ENCODE results near the gene NAALADL2.
A peak's percentile ranks its signal among the peaks of the same experiment; 100 is the strongest.
"Not testable (repeated sequence)": the region's sequence is repeated elsewhere in the genome, so short reads cannot be mapped to it uniquely, and the experiment has no call there.

NAALADL2 gene

DNA sequence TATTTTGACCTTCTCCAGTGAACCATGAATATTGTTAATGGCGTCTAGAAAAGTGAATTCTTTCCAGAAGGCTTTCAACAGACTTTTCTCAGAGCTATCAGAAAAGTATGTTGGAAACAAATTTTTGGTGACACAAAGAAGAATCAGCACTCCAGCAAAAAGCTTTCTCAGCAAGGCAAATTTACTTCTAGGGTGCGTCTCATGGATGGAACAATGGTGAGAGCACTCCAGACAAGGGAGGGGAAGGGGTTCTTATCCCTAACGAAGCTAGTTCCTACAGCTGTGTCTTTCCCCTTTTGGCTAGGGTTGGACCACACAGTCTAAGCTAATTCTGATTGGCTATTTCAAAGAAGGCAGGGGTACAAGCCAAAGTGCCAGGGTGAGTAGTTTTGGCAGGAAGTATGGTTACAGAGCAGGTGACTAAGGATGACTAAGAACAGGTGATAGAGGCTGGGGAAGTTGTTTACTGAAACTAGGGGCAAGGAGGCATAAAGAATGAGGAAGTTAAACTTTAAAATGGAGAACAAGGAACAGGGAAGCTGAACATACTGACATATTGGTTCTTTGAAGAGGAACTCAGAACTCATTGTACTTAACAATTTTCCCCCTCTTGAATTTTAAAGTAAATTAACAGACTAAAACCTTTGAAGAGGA, 959.8 kb downstream of the NAALADL2 start:
- Histone ChIP-seq H3K36me3 (replicated peaks; ENCODE audit: low read depth, low read length) (peaks cover 51% of the 10 kb centered on the region), H3K4me2 (ENCODE audit: low read length) (no peak overlapping the region), H3K79me2 (ENCODE audit: low read length) (no peaks in the 10 kb centered on the region), H2AFZ (ENCODE audit: low read depth, low read length) (no peak overlapping the region), H4K20me1 (ENCODE audit: insufficient read depth, low read length) (no peaks in the 10 kb centered on the region), H3K9me3 (ENCODE audit: insufficient read depth, low read length) (peaks cover 62% of the 10 kb centered on the region), H3K4me3 (ENCODE audit: low read length) (no peak overlapping the region), H3K4me1 (ENCODE audit: low read length) (peaks cover 12% of the 10 kb centered on the region), H3K27ac (ENCODE audit: low read length) (peak overlapping the region; percentile 91), H3K9ac (ENCODE audit: low read length) (no peak overlapping the region; the same call in 1 of the 2 replicates), H3K27me3 (ENCODE audit: low read depth, low read length) (no peaks in the 10 kb centered on the region)
- TF ChIP-seq, protein P1, sequence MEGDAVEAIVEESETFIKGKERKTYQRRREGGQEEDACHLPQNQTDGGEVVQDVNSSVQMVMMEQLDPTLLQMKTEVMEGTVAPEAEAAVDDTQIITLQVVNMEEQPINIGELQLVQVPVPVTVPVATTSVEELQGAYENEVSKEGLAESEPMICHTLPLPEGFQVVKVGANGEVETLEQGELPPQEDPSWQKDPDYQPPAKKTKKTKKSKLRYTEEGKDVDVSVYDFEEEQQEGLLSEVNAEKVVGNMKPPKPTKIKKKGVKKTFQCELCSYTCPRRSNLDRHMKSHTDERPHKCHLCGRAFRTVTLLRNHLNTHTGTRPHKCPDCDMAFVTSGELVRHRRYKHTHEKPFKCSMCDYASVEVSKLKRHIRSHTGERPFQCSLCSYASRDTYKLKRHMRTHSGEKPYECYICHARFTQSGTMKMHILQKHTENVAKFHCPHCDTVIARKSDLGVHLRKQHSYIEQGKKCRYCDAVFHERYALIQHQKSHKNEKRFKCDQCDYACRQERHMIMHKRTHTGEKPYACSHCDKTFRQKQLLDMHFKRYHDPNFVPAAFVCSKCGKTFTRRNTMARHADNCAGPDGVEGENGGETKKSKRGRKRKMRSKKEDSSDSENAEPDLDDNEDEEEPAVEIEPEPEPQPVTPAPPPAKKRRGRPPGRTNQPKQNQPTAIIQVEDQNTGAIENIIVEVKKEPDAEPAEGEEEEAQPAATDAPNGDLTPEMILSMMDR (IDR thresholded peaks at IDR 0.05; ENCODE audit: low read depth, low read length), result no peak

DNA sequence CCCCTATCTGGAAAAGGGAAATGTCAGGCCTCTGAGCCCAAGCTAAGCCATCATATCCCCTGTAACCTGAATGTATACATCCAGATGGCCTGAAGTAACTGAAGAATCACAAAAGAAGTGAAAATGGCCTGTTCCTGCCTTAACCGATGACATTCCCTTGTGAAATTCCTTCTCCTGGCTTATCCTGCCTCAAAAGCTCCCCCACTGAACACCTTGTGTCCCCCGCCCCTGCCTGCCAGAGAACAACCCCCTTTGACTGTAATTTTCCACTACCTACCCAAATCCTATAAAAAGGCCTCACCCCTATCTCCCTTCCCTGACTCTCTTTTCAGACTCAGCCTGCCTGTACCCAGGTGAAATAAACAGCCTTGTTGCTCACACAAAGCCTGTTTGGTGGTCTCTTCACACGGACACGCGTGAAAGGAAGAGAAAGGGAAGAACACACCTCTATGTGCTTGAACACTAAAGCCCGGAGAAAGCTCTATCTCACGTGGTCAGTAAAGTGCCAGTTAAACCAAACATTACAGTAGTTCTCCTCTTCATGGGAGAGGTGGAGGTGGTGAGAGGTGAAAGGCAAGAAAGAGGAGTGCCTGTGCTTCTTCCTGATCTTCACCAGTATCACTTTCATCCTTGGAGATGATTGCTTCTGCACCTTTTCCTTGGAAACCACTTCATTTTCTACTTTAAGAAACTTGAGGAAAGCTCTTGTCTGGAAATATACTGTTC, 963.8 kb downstream of the NAALADL2 start:
- H3K9me3 ChIP-seq (ENCODE audit: insufficient read depth, low read length), result peaks cover 37% of the 10 kb centered on the region
- not testable (repeated sequence) for H3K79me2 ChIP-seq (ENCODE audit: low read length); H3K4me2 ChIP-seq (ENCODE audit: low read length); H2AFZ ChIP-seq (ENCODE audit: low read depth, low read length); H3K27ac ChIP-seq (ENCODE audit: low read length); H4K20me1 ChIP-seq (ENCODE audit: insufficient read depth, low read length); H3K9ac ChIP-seq (ENCODE audit: low read length); H3K27me3 ChIP-seq (ENCODE audit: low read depth, low read length); H3K4me3 ChIP-seq (ENCODE audit: low read length)
- H3K4me1 ChIP-seq (ENCODE audit: low read length), result peaks cover 12% of the 10 kb centered on the region
- H3K36me3 ChIP-seq (replicated peaks; ENCODE audit: low read depth, low read length), result peaks cover 28% of the 10 kb centered on the region

DNA sequence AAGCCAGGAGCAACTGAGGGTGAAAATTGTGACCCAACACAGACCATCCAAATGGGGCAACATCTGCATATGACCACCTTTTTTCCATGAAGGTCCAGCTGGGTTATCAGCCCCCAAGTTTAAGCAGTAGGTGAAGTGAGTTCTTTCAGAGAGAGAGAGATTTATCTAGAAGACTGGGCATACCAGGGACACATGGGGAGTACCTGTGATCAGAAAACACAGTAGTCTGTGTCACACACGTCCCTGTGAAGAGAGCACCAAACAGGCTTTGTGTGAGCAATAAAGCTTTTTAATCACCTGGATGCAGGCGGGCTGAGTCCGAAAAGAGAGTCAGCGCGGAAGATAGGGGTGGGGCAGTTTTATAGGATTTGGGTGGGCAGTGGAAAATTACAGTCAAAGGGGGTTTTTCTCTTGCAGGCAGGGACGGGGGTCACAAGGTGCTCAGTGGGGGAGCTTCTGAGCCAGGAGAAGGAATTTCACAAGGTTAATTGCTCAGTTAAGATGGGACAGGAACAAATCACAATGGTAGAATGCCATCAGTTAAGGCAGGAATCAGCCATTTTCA, 966.0 kb downstream of the NAALADL2 start:
- Histone ChIP-seq H3K36me3 (replicated peaks; ENCODE audit: low read depth, low read length) (peaks cover 14% of the 10 kb centered on the region), H3K9me3 (ENCODE audit: insufficient read depth, low read length) (peaks cover 20% of the 10 kb centered on the region)
- H3K79me2 ChIP-seq (ENCODE audit: low read length); H4K20me1 ChIP-seq (ENCODE audit: insufficient read depth, low read length); H3K4me1 ChIP-seq (ENCODE audit: low read length); H3K4me2 ChIP-seq (ENCODE audit: low read length); H3K27me3 ChIP-seq (ENCODE audit: low read depth, low read length); H3K4me3 ChIP-seq (ENCODE audit: low read length); H3K9ac ChIP-seq (ENCODE audit: low read length); H3K27ac ChIP-seq (ENCODE audit: low read length); H2AFZ ChIP-seq (ENCODE audit: low read depth, low read length): not testable (repeated sequence)

DNA sequence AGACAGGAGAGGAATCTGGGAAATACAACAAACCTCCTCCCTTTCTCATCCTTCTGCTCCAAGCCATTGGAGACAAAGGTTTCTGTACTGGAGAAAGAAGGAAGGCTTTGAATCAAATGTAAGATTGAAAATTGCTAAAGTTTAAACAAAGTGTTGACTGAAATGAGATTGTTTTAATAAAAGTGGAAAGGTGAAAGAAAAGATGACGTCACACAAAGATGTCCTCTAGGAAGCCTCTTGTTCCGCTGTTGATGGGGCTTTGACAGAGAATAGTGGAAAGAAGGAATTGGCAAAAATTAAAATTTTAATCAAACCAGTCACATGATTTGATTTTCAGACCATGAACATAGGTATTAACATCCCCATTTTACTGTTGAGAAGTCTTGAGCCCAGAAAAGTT, 967.6 kb downstream of the NAALADL2 start:
- H3K4me1 ChIP-seq (ENCODE audit: low read length), result no peaks in the 10 kb centered on the region
- TF ChIP-seq, protein P1 (IDR thresholded peaks at IDR 0.05; ENCODE audit: low read depth, low read length), result no peak
- TF ChIP-seq EZH2phosphoT487 (IDR thresholded peaks at IDR 0.05; ENCODE audit: low read depth), result no peak
- no peaks in the 10 kb centered on the region for H3K79me2 ChIP-seq (ENCODE audit: low read length)
- peaks cover 5% of the 10 kb centered on the region; the same call in 1 of the 2 replicates for H3K9me3 ChIP-seq (ENCODE audit: insufficient read depth, low read length)
- H3K27ac ChIP-seq (ENCODE audit: low read length), result no peak overlapping the region
- H3K4me2 ChIP-seq (ENCODE audit: low read length), result no peak overlapping the region
- no peak overlapping the region for H3K9ac ChIP-seq (ENCODE audit: low read length)
- no peaks in the 10 kb centered on the region for H3K27me3 ChIP-seq (ENCODE audit: low read depth, low read length)
- H4K20me1 ChIP-seq (ENCODE audit: insufficient read depth, low read length), result no peaks in the 10 kb centered on the region
- H3K36me3 ChIP-seq (replicated peaks; ENCODE audit: low read depth, low read length), result peaks cover 3% of the 10 kb centered on the region
- no peak overlapping the region for H3K4me3 ChIP-seq (ENCODE audit: low read length)
- no peak overlapping the region for H2AFZ ChIP-seq (ENCODE audit: low read depth, low read length)

DNA sequence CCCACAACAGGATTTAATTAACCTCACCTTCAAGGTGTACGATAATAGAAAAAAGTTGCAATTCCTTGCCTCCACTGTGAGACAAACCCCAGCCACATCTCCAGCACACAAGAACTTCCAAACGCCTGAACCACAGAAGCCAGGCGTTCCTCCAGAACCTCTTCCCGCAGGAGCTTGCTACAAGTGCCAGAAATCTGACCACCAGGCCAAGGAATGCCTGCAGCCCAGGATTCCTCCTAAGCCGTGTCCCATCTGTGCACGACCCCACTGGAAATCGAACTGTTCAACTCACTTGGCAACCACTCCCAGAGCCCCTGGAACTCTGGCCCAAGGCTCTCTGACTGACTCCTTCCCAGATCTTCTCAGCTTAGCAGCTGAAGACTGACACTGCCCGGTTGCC, 970.7 kb downstream of the NAALADL2 start:
- not testable (repeated sequence) for H3K9ac ChIP-seq (ENCODE audit: low read length); H3K27ac ChIP-seq (ENCODE audit: low read length); H3K79me2 ChIP-seq (ENCODE audit: low read length); H3K4me3 ChIP-seq (ENCODE audit: low read length); H3K4me2 ChIP-seq (ENCODE audit: low read length); H3K36me3 ChIP-seq (replicated peaks; ENCODE audit: low read depth, low read length); H4K20me1 ChIP-seq (ENCODE audit: insufficient read depth, low read length); H3K9me3 ChIP-seq (ENCODE audit: insufficient read depth, low read length); H3K4me1 ChIP-seq (ENCODE audit: low read length); H3K27me3 ChIP-seq (ENCODE audit: low read depth, low read length); H2AFZ ChIP-seq (ENCODE audit: low read depth, low read length)

DNA sequence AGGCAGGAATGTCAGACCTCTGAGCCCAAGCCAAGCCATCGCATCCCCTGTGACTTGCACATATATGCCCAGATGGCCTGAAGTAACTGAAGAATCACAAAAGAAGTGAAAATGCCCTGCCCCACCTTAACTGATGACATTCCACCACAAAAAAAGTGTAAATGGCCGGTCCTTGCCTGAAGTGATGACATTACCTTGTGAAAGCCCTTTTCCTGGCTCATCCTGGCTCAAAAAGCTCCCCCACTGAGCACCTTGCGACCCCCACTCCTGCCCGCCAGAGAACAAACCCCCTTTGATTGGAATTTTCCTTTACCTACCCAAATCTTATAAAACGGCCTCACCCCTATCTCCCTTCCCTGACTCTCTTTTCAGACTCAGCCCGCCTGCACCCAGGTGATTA, 976.6 kb downstream of the NAALADL2 start:
- H2AFZ ChIP-seq (ENCODE audit: low read depth, low read length); H3K9ac ChIP-seq (ENCODE audit: low read length); H4K20me1 ChIP-seq (ENCODE audit: insufficient read depth, low read length); H3K27me3 ChIP-seq (ENCODE audit: low read depth, low read length); H3K36me3 ChIP-seq (replicated peaks; ENCODE audit: low read depth, low read length); H3K4me1 ChIP-seq (ENCODE audit: low read length); H3K9me3 ChIP-seq (ENCODE audit: insufficient read depth, low read length); H3K4me3 ChIP-seq (ENCODE audit: low read length); H3K4me2 ChIP-seq (ENCODE audit: low read length); H3K79me2 ChIP-seq (ENCODE audit: low read length); H3K27ac ChIP-seq (ENCODE audit: low read length): not testable (repeated sequence)

Measured in OCI-LY3 (cell line).